K562 (cell line): ENCODE results near the gene CCNYL1.

Experiments used
- BRF1 ChIP-seq: IDR thresholded peaks from 3 replicates; pipeline ENCODE4 v1.6.1; 2011; ENCODE audit warnings: borderline replicate concordance, mild to moderate bottlenecking; ENCODE audit not compliant: insufficient read length; ENCODE audit errors: extremely low read depth
- BRF2 ChIP-seq: IDR thresholded peaks from 3 replicates; pipeline ENCODE4 v1.6.1; 2011; ENCODE audit warnings: borderline replicate concordance, mild to moderate bottlenecking; ENCODE audit not compliant: insufficient read length, insufficient read depth
- CTCF ChIP-seq, 3 experiments: IDR thresholded peaks in 2 of 3; conservative IDR thresholded peaks in 1 of 3; 2 replicates each; pipeline ENCODE4 v1.5.1; 2011 to 2012; ENCODE audit warnings: low read length in 3 of 3, mild to moderate bottlenecking in 3 of 3, control low read depth in 2 of 3, improper control_type of control experiment in 1 of 3, inconsistent platforms in 1 of 3, low read depth in 1 of 3, mixed read lengths in 1 of 3, moderate library complexity in 1 of 3; ENCODE audit not compliant: insufficient read depth in 2 of 3
- GABPA ChIP-seq: fragments of 200-800 bp; sonication (Bioruptor generic); conservative IDR thresholded peaks from 2 replicates; pipeline ENCODE4 v1.6.1; 2016; ENCODE audit warnings: low read depth, missing genetic modification characterization, missing compliant biosample characterization
- RFX5 ChIP-seq: IDR thresholded peaks from 2 replicates; pipeline ENCODE4 v1.6.1; 2011; ENCODE audit warnings: low read depth, mild to moderate bottlenecking, improper control_type of control experiment, low read length

- TF ChIP-seq CTCF (IDR thresholded peaks at IDR 0.05 in 2 of 3, conservative IDR thresholded peaks at IDR 0.05 in 1 of 3; ENCODE audit: insufficient read depth in 2 of 3, low read depth in 1 of 3, low read length in 3 of 3) (no peak), BRF2 (no peak), BRF1 (no peak), RFX5 (no peak), GABPA (tag) (no peak)
These were observed 17.7 kb upstream of the CCNYL1 start for GRCh38 chr2:207693641-207694249.
